GM23338 (cell line): ENCODE results near the gene NHSL1. TPM values are rescaled to one million over a fixed set of nuclear protein-coding genes. Genes with fewer than 3 reads are reported as not detected.

Experiments
- ATAC-seq: fragments of 200-7000 bp; cut with Tn5 transposase; 3 replicates; pipeline ENCODE4 v1.9.1; 2020
- DNase-seq: peaks from one replicate; pipeline ENCODE4 v3.0.0-alpha.2; 2015; ENCODE audit warnings: low spot score
- H2AFZ ChIP-seq: fragments of 200-600 bp; sonication (generic); 2 replicates; pipeline ENCODE4 v1.8.0; 2016; ENCODE audit warnings: antibody characterized with exemption, mild to moderate bottlenecking, moderate library complexity
- H3F3A ChIP-seq: fragments of 200-600 bp; sonication (generic); replicated peaks from 2 replicates; pipeline ENCODE4 v1.8.0; 2017; ENCODE audit warnings: antibody characterized with exemption, mixed run types, low read depth
- H3K27ac ChIP-seq: fragments of 200-600 bp; sonication (generic); 2 replicates; pipeline ENCODE4 v1.6.1; 2016; ENCODE audit warnings: low read depth
- H3K27me3 ChIP-seq: fragments of 200-600 bp; sonication (generic); 2 replicates; pipeline ENCODE4 v1.8.0; 2016; ENCODE audit warnings: mild to moderate bottlenecking, mixed run types, moderate library complexity; ENCODE audit not compliant: insufficient read depth
- H3K36me3 ChIP-seq: fragments of 200-600 bp; sonication (generic); 2 replicates; pipeline ENCODE4 v1.8.0; 2016; ENCODE audit warnings: mild to moderate bottlenecking; ENCODE audit not compliant: insufficient read depth
- H3K4me1 ChIP-seq: fragments of 200-600 bp; sonication (generic); 2 replicates; pipeline ENCODE4 v1.8.0; 2016; ENCODE audit warnings: mild to moderate bottlenecking, moderate library complexity; ENCODE audit not compliant: insufficient read depth
- H3K4me2 ChIP-seq: fragments of 200-600 bp; sonication (generic); 2 replicates; pipeline ENCODE4 v1.7.1; 2017; ENCODE audit warnings: mixed run types
- H3K4me3 ChIP-seq: fragments of 200-600 bp; sonication (generic); 2 replicates; pipeline ENCODE4 v1.6.1; 2016; ENCODE audit warnings: mixed run types
- H3K79me2 ChIP-seq: fragments of 200-600 bp; sonication (generic); replicated peaks from 2 replicates; pipeline ENCODE4 v1.8.0; 2017; ENCODE audit warnings: mild to moderate bottlenecking; ENCODE audit not compliant: insufficient read depth
- H3K9me2 ChIP-seq: fragments of 200-600 bp; sonication (generic); 2 replicates; pipeline ENCODE4 v1.8.0; 2017; ENCODE audit not compliant: insufficient read depth
- H4K20me1 ChIP-seq: fragments of 200-600 bp; sonication (generic); replicated peaks from 2 replicates; pipeline ENCODE4 v1.8.0; 2017; ENCODE audit warnings: mild to moderate bottlenecking; ENCODE audit not compliant: insufficient read depth
- H3K27ac Mint-ChIP-seq: 2 replicates; pipeline ENCODE4 v1.8.0; 2020; ENCODE audit warnings: inconsistent platforms, mild to moderate bottlenecking, moderate library complexity, mixed read lengths
- H3K27me3 Mint-ChIP-seq: 3 replicates; pipeline ENCODE4 v1.8.0; 2022; ENCODE audit warnings: low read depth, mild to moderate bottlenecking, moderate library complexity, mixed read lengths, inconsistent platforms; ENCODE audit not compliant: insufficient read depth, poor library complexity
- H3K36me3 Mint-ChIP-seq: 3 replicates; pipeline ENCODE4 v1.8.0; 2021; ENCODE audit warnings: low read depth, mild to moderate bottlenecking, inconsistent platforms, moderate library complexity, mixed read lengths
- H3K4me1 Mint-ChIP-seq: 3 replicates; pipeline ENCODE4 v1.8.0; 2020; ENCODE audit warnings: mild to moderate bottlenecking, inconsistent platforms, mixed read lengths
- H3K4me3 Mint-ChIP-seq: 3 replicates; pipeline ENCODE4 v1.8.0; 2021; ENCODE audit warnings: moderate library complexity, mild to moderate bottlenecking, inconsistent platforms, mixed read lengths
- H3K9me3 Mint-ChIP-seq: 3 replicates; pipeline ENCODE4 v1.8.0; 2020; ENCODE audit warnings: moderate library complexity, mild to moderate bottlenecking, inconsistent platforms, mixed read lengths
- CREB1 ChIP-seq: fragments of 250-450 bp; sonication (Bioruptor Pico); IDR thresholded peaks from 2 replicates; pipeline ENCODE4 v1.5.0; 2020; ENCODE audit warnings: low read depth, mild to moderate bottlenecking, moderate library complexity
- EZH2phosphoT487 ChIP-seq: fragments of 200-600 bp; sonication (generic); IDR thresholded peaks from one replicate; pipeline ENCODE4 v1.8.1; 2018; ENCODE audit warnings: antibody characterized with exemption; ENCODE audit not compliant: unreplicated experiment
- JUNB ChIP-seq: IDR thresholded peaks from one replicate; pipeline ENCODE4 v1.6.1; 2016; ENCODE audit warnings: antibody characterized with exemption; ENCODE audit not compliant: unreplicated experiment
- NANOG ChIP-seq: IDR thresholded peaks from 2 replicates; pipeline ENCODE4 v1.6.1; 2016; ENCODE audit warnings: antibody characterized with exemption, borderline replicate concordance
- POLR2AphosphoS5 ChIP-seq: IDR thresholded peaks from 2 replicates; pipeline ENCODE4 v1.6.1; 2016; ENCODE audit warnings: antibody characterized with exemption, low read depth
- REST ChIP-seq: IDR thresholded peaks from one replicate; pipeline ENCODE4 v1.6.1; 2018; ENCODE audit warnings: antibody characterized with exemption; ENCODE audit not compliant: unreplicated experiment
- STAT1 ChIP-seq: IDR thresholded peaks from one replicate; pipeline ENCODE4 v1.6.1; 2016; ENCODE audit warnings: antibody characterized with exemption; ENCODE audit not compliant: unreplicated experiment
- ZNF114 ChIP-seq: fragments of 250-450 bp; sonication (Bioruptor Pico); IDR thresholded peaks from 2 replicates; pipeline ENCODE4 v1.5.0; 2020; ENCODE audit warnings: mild to moderate bottlenecking, moderate library complexity
- ZNF331 ChIP-seq: fragments of 250-450 bp; sonication (Bioruptor Pico); IDR thresholded peaks from 2 replicates; pipeline ENCODE4 v1.5.0; 2020; ENCODE audit warnings: low read depth, mild to moderate bottlenecking, moderate library complexity
- polyA plus RNA-seq: library from polyadenylated mRNA; unstranded; fragments of >200 nt; fragmentation: Nextera tagmentation; extraction: Ambion mirVana; gene quantifications from 2 replicates; pipeline ENCODE4 v1.2.1, GENCODE V29; 2016
- total RNA-seq: library from RNA; depleted of rRNA; stranded (reverse); fragments of >200 nt; shearing (Covaris generic); gene quantifications from 2 replicates; pipeline ENCODE4 v1.2.3, GENCODE V29; 2014
- TF ChIP-seq, protein P1 (sequence below), 2 experiments: fragments of 200-600 bp in 1 of 2; sonication (generic) in 1 of 2; conservative IDR thresholded peaks; 2 replicates each; pipeline versions ENCODE4 v1.5.1 to v1.6.1; 2016 to 2017; ENCODE audit warnings: antibody characterized with exemption in 2 of 2, low read depth in 2 of 2, mild to moderate bottlenecking in 2 of 2, moderate library complexity in 1 of 2

Gene NHSL1
- total and polyA plus RNA-seq, 2 experiments from 2014 or later, result 11.2 to 24.5 TPM

GRCh38 chr6:138467901-138468300 lies 31.4 kb downstream of the NHSL1 start:
- DNase-seq (no peak), ATAC-seq (no peak)
- no peaks in the 10 kb centered on the region for H3F3A ChIP-seq
- H3K4me3 ChIP-seq, result no peak overlapping the region
- no peak for TF ChIP-seq EZH2phosphoT487
- no peak for TF ChIP-seq JUNB
- no peak for TF ChIP-seq STAT1
- TF ChIP-seq, protein P1, sequence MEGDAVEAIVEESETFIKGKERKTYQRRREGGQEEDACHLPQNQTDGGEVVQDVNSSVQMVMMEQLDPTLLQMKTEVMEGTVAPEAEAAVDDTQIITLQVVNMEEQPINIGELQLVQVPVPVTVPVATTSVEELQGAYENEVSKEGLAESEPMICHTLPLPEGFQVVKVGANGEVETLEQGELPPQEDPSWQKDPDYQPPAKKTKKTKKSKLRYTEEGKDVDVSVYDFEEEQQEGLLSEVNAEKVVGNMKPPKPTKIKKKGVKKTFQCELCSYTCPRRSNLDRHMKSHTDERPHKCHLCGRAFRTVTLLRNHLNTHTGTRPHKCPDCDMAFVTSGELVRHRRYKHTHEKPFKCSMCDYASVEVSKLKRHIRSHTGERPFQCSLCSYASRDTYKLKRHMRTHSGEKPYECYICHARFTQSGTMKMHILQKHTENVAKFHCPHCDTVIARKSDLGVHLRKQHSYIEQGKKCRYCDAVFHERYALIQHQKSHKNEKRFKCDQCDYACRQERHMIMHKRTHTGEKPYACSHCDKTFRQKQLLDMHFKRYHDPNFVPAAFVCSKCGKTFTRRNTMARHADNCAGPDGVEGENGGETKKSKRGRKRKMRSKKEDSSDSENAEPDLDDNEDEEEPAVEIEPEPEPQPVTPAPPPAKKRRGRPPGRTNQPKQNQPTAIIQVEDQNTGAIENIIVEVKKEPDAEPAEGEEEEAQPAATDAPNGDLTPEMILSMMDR (conservative IDR thresholded peaks at IDR 0.05; ENCODE audit: low read depth in 2 of 2), result no peak
- no peak for TF ChIP-seq REST
- no peak for TF ChIP-seq NANOG
- no peak for TF ChIP-seq ZNF114 (CRISPR knock-in tag)
- no peak overlapping the region for H3K4me3 Mint-ChIP-seq
- no peaks in the 10 kb centered on the region for H3K36me3 ChIP-seq
- no peaks in the 10 kb centered on the region for H3K9me3 Mint-ChIP-seq
- no peak overlapping the region for H2AFZ ChIP-seq
- 0 out of 2 replicates have a peak, but pooled peaks cover 7% of the 10 kb centered on the region for H3K4me1 ChIP-seq
- H4K20me1 ChIP-seq, result no peaks in the 10 kb centered on the region
- H3K79me2 ChIP-seq, result no peaks in the 10 kb centered on the region
- H3K4me2 ChIP-seq, result no peak overlapping the region
- H3K4me1 Mint-ChIP-seq, result peaks cover 6% of the 10 kb centered on the region
- no peaks in the 10 kb centered on the region for H3K27me3 ChIP-seq
- H3K27ac ChIP-seq, result no peak overlapping the region
- H3K27ac Mint-ChIP-seq, result no peak overlapping the region
- no peaks in the 10 kb centered on the region for H3K9me2 ChIP-seq
- H3K27me3 Mint-ChIP-seq, result peaks cover 7% of the 10 kb centered on the region
- peaks cover 17% of the 10 kb centered on the region; the same call in 2 of the 3 replicates for H3K36me3 Mint-ChIP-seq

GRCh38 chr6:138465007-138465645 lies 34.2 kb downstream of the NHSL1 start:
- H3K4me3 Mint-ChIP-seq, result no peak overlapping the region
- H3K36me3 Mint-ChIP-seq, result peaks cover 23% of the 10 kb centered on the region
- DNase-seq (peak; percentile 17), ATAC-seq (no peak)
- H3K4me1 Mint-ChIP-seq, result peaks cover 6% of the 10 kb centered on the region
- peak overlapping the region; percentile 54 for H3K27ac Mint-ChIP-seq
- Histone ChIP-seq H3K4me3 (no peak overlapping the region), H3K27ac (0 out of 2 replicates have a peak overlapping the region, but pooled peaks have one; percentile 3), H3F3A (no peaks in the 10 kb centered on the region), H3K9me2 (no peaks in the 10 kb centered on the region; the same call in 1 of the 2 replicates), H3K27me3 (no peaks in the 10 kb centered on the region), H2AFZ (no peak overlapping the region), H4K20me1 (no peaks in the 10 kb centered on the region), H3K79me2 (no peaks in the 10 kb centered on the region), H3K36me3 (no peaks in the 10 kb centered on the region), H3K4me1 (0 out of 2 replicates have a peak, but pooled peaks cover 7% of the 10 kb centered on the region), H3K4me2 (no peak overlapping the region)
- peaks cover 7% of the 10 kb centered on the region for H3K27me3 Mint-ChIP-seq
- no peaks in the 10 kb centered on the region for H3K9me3 Mint-ChIP-seq
- TF ChIP-seq CREB1 (CRISPR knock-in tag) (no peak), POLR2AphosphoS5 (no peak), ZNF114 (CRISPR knock-in tag) (no peak), ZNF331 (CRISPR knock-in tag) (no peak), STAT1 (no peak)
- TF ChIP-seq, protein P1 (conservative IDR thresholded peaks at IDR 0.05; ENCODE audit: low read depth in 2 of 2), result no peak
